HCT116 (cell line): ENCODE measurements around the gene CERS6.

Experiments used
- EZH2 ChIP-seq: fragments of 200-600 bp; sonication (generic); IDR thresholded peaks from 2 replicates; pipeline ENCODE4 v1.6.1; 2017; ENCODE audit warnings: antibody characterized with exemption, mixed run types
- POLR2A ChIP-seq: IDR thresholded peaks from 2 replicates; pipeline ENCODE4 v1.7.0; 2011; ENCODE audit warnings: borderline replicate concordance; ENCODE audit not compliant: insufficient read depth, insufficient read length; ENCODE audit errors: extremely low read depth
- POLR2AphosphoS5 ChIP-seq: IDR thresholded peaks from 2 replicates; pipeline ENCODE4 v1.6.1; 2011; ENCODE audit warnings: mild to moderate bottlenecking, low read depth, low read length, moderate library complexity
- SRF ChIP-seq: IDR thresholded peaks from 2 replicates; pipeline ENCODE4 v1.6.1; 2012; ENCODE audit warnings: low read depth
- TCF7L2 ChIP-seq: IDR thresholded peaks from 2 replicates; pipeline ENCODE4 v1.7.0; 2011; ENCODE audit warnings: borderline replicate concordance, inconsistent platforms; ENCODE audit not compliant: insufficient read depth, insufficient read length; ENCODE audit errors: extremely low read depth
- TF ChIP-seq, protein P1 (sequence below), 3 experiments: fragments of 200-600 bp in 1 of 3; sonication (generic) in 1 of 3; IDR thresholded peaks in 2 of 3; conservative IDR thresholded peaks in 1 of 3; 2 replicates each; pipeline ENCODE4 v1.5.1; 2012 to 2017; ENCODE audit warnings: low read depth in 2 of 3, low read length in 2 of 3, antibody characterized with exemption in 1 of 3, borderline replicate concordance in 1 of 3, control low read depth in 1 of 3, mild to moderate bottlenecking in 1 of 3, mixed read lengths in 1 of 3, mixed run types in 1 of 3, moderate library complexity in 1 of 3; ENCODE audit not compliant: insufficient read depth in 1 of 3
- TF ChIP-seq, protein P2 (sequence below): IDR thresholded peaks from 2 replicates; pipeline ENCODE4 v1.6.1; 2012
- TF ChIP-seq, protein P3 (sequence below): IDR thresholded peaks from 2 replicates; pipeline ENCODE4 v1.6.1; 2012; ENCODE audit warnings: low read depth

- TF ChIP-seq, protein P1, sequence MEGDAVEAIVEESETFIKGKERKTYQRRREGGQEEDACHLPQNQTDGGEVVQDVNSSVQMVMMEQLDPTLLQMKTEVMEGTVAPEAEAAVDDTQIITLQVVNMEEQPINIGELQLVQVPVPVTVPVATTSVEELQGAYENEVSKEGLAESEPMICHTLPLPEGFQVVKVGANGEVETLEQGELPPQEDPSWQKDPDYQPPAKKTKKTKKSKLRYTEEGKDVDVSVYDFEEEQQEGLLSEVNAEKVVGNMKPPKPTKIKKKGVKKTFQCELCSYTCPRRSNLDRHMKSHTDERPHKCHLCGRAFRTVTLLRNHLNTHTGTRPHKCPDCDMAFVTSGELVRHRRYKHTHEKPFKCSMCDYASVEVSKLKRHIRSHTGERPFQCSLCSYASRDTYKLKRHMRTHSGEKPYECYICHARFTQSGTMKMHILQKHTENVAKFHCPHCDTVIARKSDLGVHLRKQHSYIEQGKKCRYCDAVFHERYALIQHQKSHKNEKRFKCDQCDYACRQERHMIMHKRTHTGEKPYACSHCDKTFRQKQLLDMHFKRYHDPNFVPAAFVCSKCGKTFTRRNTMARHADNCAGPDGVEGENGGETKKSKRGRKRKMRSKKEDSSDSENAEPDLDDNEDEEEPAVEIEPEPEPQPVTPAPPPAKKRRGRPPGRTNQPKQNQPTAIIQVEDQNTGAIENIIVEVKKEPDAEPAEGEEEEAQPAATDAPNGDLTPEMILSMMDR (IDR thresholded peaks at IDR 0.05 in 2 of 3, conservative IDR thresholded peaks at IDR 0.05 in 1 of 3; ENCODE audit: borderline replicate concordance in 1 of 3, insufficient read depth in 1 of 3, low read depth in 2 of 3, low read length in 2 of 3): no peak
- TF ChIP-seq POLR2AphosphoS5: no peak
- no peak for TF ChIP-seq POLR2A
- no peak for TF ChIP-seq SRF
- TF ChIP-seq, protein P2, sequence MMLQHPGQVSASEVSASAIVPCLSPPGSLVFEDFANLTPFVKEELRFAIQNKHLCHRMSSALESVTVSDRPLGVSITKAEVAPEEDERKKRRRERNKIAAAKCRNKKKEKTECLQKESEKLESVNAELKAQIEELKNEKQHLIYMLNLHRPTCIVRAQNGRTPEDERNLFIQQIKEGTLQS: no peak
- TF ChIP-seq, protein P3, sequence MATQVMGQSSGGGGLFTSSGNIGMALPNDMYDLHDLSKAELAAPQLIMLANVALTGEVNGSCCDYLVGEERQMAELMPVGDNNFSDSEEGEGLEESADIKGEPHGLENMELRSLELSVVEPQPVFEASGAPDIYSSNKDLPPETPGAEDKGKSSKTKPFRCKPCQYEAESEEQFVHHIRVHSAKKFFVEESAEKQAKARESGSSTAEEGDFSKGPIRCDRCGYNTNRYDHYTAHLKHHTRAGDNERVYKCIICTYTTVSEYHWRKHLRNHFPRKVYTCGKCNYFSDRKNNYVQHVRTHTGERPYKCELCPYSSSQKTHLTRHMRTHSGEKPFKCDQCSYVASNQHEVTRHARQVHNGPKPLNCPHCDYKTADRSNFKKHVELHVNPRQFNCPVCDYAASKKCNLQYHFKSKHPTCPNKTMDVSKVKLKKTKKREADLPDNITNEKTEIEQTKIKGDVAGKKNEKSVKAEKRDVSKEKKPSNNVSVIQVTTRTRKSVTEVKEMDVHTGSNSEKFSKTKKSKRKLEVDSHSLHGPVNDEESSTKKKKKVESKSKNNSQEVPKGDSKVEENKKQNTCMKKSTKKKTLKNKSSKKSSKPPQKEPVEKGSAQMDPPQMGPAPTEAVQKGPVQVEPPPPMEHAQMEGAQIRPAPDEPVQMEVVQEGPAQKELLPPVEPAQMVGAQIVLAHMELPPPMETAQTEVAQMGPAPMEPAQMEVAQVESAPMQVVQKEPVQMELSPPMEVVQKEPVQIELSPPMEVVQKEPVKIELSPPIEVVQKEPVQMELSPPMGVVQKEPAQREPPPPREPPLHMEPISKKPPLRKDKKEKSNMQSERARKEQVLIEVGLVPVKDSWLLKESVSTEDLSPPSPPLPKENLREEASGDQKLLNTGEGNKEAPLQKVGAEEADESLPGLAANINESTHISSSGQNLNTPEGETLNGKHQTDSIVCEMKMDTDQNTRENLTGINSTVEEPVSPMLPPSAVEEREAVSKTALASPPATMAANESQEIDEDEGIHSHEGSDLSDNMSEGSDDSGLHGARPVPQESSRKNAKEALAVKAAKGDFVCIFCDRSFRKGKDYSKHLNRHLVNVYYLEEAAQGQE: no peak
- no peak for TF ChIP-seq EZH2
- TF ChIP-seq TCF7L2: no peak
Measured at GRCh38 chr2:168742258-168742932, 286.3 kb downstream of the CERS6 start.
